Skin of body (tissue), 2 donors: Measurements from ENCODE around the gene SLC25A51. TPM values are rescaled to one million over a fixed set of nuclear protein-coding genes. Genes with fewer than 3 reads are reported as not detected.

ENCODE experiments used
- DNase-seq: peaks from one replicate; lab custom pipeline; 2025; lab: John Stamatoyannopoulos, UW
- total RNA-seq: library from RNA; depleted of rRNA; stranded (reverse); fragments of >200 nt; gene quantifications from one replicate; pipeline ENCODE4 v1.2.3, GENCODE V29; 2014

SLC25A51 gene
- 31.1 TPM for total RNA-seq

DNA sequence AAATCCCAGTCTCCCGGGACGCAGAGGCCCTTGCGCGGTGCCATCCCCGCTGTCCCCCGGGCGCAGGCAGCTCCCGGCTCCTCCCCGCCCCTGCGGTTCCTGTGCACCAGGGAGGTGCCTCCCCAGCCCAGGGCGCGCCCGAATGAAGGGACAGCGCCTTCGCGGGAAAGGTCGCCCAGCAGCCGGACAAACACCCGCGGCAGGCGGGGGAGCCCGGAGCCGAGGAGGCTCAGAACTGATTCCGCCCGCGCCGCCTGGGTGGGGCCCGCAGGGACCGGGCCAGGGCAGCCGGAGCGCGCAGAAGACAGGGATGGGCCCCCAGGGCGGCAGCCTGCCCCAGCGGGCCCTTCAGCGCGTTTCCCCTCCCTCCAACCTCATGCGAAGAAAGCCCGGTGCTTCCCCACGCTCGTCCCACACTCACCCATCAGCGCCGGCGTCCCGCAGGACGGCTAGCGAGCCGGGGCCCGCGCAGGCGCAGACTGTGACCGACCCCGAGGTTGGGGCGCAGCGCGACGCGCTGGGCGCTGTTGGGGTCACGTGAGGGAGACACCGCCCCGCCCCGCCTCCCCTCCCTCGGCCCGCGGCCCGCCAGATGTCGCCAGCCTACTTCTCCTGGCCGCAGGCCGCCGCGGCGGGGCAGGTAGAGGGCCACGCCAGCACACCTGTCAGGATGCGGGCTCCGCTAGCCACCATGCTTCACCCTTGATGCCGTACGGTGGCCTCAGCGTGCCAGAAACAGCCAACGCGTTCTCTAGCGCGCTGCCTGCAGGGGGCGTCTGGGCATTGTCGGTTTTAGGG lies at the start of gene SLC25A51:
SLC25A51 (minus strand) TSS at position 481 of the 798 bp plus-strand sequence. CDS start 15,577 bp downstream, outside the sequence.
- DNase-seq = peak; percentile 89

DNA sequence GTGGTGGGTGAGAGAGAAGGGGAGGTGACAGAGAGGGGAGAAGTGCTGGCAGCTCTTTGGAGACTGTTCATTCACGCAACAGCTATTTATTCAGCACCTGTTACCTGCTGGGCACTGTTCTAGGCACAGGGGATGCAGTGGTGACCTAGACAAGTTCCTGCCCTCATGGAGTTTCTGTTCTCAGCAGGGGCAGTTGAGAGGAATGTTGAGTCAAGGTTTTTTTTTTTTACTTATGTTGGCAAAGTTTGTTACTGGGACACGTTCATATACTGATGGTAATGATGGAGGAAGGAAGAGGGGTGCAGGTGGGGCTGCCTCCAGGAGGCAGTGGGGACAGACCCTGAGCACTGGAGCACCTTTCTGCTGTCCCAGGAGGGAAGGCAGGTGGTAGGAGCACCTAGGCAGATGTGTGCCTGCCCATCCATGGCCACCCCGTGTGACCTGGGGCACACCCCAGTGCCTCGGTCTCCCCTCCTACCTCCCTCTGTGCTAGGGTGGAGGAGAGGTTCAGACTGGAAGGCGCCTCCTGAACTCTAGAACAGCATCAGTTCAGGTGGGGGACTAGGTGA lies 49.4 kb upstream of the SLC25A51 start:
- DNase-seq = no peak

GRCh38 chr9:37952731-37953130 lies 48.8 kb upstream of the SLC25A51 start:
- DNase-seq = no peak

DNA sequence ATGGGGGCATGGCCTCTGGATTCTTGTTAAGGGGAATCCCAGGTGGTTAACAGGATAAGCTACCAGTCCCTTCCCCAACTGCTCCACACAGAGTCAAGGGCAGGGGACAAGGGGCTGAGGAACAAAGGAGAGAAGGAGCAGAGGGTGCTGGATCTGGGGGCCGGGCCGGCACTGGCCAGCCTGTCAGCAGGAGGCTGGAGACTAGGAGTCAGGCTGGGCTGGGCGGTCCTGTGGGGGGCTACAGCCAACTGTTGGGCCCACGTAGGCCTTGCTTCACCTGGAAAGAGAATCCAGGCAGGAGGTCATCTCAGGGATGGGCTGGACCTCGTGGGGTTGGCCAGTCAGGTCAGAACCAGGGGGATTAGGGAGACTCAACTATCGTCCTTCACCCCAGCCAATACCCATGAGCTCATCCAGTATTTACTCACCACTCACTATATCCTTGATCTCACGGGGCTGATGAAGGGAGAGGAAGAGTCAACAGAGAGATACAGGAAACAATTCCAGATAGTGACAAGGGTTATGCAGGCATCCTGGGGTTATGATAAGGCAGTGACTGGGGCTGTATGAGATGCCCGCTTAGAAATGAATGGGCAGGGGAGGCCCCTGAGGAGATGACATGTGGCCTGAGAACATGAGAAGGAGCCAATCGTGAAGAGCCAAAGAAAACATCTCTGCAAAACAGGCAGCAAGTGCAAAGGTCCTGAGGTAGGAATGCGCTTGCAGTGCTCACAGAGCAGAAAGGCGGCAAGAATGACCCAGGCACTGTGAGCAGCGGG lies 47.9 kb upstream of the SLC25A51 start:
- DNase-seq = no peak

DNA sequence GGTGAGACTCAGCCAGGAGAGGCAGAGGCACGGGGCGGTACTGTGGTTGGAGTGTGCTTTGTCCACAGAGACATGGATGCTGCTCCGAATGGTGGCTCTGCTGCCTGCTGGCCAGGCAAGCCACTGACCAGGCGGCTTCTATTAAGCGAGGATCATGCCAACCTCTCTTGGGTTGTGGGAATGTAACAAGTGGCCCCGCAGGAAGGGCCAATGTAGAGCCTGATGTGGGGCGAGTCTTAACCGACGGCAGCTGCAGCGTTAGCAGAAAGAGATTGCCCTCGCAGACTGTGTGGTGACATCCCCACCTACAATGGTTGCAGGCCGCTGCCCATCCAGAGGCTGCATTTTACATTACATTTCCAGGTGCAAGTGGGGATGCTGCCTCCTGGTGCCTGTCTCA lies 46.6 kb upstream of the SLC25A51 start:
- no peak for DNase-seq

DNA sequence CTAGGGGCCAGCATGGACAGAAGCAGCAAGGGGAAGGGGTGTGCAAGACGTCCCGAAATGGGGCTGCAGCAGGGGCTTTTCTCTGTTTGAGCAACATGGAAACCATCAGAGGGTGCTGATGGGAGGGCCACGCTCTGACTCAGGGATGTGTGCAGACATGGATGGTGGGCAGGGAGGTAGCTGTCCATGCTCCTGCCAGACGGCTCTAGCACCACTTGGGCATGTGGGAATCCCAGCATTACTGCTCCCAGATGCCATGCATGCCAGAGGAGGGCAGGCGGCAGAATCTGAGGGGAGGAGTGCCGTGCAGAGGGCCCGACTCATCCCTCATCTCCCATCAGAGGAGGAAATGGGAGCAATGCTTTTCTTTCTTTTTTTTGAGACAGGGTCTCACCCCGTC lies 45.6 kb upstream of the SLC25A51 start:
- no peak for DNase-seq

- no peak for DNase-seq
These were observed 44.6 kb upstream of the SLC25A51 start for GRCh38 chr9:37948417-37948980.

- no peak for DNase-seq
These were observed 44.0 kb upstream of the SLC25A51 start for GRCh38 chr9:37947977-37948376.

DNA sequence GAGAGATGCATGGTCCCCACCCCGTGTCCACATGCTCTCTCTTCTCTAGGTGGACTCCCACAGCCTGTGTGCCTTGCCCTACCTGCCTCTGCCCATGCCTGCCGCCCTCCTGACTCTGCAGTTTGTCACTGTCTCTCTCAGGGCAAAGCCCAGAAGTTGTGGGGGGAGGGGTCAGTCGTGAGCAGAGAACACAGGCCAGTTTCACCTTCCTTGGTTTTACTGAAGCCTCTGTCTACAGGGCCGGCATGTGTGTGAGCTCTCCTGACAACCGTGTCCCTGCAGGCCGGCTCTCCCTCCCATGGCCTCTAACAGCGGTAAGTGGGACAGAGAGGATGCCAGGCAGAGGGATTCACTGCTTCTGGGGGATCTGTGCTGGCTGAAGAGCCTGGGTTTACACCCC lies 43.5 kb upstream of the SLC25A51 start:
- DNase-seq = no peak

GRCh38 chr9:37946971-37947370 lies 43.0 kb upstream of the SLC25A51 start:
- no peak for DNase-seq

DNA sequence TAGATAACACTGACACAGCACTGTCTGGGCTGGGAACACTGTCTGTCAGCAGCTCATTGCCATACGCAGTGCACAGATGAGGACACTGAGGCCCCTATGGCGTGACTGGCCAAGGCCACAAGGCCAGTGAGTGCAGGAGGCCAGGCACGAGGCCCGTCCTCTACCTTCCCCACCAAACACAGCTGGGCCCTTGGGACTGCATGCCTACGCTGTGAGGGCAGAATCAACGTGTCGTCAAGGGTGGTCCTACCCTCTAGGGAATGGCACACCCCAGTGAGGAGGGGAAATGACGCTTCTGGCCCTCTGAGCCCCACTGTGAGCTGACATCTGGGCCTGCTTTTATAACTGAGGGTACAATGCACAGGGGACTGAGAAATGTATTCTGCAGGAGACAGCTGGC lies 42.1 kb upstream of the SLC25A51 start:
- DNase-seq = no peak

GRCh38 chr9:37944671-37945481 lies 40.9 kb upstream of the SLC25A51 start:
- DNase-seq = no peak

GRCh38 chr9:37944266-37944650 lies 40.3 kb upstream of the SLC25A51 start:
- DNase-seq = no peak

- peak; percentile 48 for DNase-seq
These were observed 39.7 kb upstream of the SLC25A51 start for GRCh38 chr9:37943345-37944265.

GRCh38 chr9:37942621-37943344 lies 38.9 kb upstream of the SLC25A51 start:
- DNase-seq = no peak

DNA sequence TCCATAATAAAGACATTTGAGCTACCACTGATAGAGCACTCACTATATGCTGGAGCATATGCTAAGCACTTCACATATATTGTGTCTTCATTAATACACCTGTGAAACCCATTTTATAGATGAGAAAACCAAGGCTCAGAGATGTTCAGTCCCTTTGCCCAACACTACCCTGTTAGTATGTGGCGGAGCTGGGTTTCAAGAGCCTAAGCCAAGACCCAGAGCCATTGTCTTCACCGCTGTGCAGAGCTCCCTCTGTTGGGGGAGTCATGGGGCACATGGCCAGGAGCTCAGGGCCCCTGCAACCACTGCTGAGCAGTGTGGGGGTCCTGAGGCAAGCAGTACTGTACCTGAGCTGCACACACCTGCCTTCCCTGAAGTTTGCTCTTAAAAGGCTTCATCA lies 37.3 kb upstream of the SLC25A51 start:
- DNase-seq = no peak

- DNase-seq = no peak
These were observed 35.7 kb upstream of the SLC25A51 start for GRCh38 chr9:37939575-37940095.

DNA sequence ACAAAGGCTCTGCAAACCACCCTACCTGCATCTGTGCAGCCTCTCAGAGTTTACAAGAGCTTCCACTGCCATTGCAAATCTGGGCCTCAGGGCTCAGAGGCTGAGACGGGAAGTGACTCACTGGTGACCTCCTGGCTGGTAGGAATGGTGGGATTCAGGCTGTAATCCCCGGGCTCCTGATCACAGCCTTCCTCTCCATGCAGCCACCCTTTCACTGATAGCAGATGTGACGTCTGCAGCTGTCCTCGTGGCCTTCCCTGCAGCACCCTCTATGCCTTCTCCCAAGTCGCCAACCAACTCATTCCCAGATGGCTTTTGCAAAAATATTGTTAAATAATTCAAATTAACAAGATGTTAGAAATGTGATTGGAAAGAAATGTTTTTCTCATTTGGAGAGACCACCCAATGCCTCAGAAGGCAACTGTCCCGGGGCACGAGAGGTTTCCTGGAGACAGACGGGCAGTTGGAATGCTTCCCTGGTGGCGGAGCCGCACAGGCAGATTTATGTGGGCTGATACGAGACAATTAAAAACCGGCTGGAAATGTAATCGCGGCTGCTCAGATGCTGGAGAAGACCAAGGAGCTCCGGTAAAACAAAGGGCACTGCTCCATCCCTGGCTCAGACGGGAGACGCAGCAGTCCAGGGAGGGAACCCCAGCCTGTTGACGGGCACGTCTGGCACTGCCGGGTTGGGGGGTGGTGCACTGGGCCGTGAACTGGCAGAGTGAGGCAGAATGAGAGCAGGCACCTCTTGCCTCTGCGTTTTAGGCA lies 34.4 kb upstream of the SLC25A51 start:
- DNase-seq = peak; percentile 50
